ENCODE results near the gene CDC42. TPM values are rescaled to one million over a fixed set of nuclear protein-coding genes. Genes with fewer than 3 reads are reported as not detected.
A peak's percentile ranks its signal among the peaks of the same experiment; 100 is the strongest.

CDC42 gene
- total and polyA plus RNA-seq, 9 of the 15 experiments (the other 6 are each of a cell fraction or from before 2014, with no cell fraction given) = 186 to 398 (median 325) TPM

GRCh38 chr1:22115286-22115685 is 62.8 kb downstream of the CDC42 start:
- Histone ChIP-seq H3K36me3 (ENCODE audit: control insufficient read depth, insufficient read depth, low read length) (peaks cover 37% of the 10 kb centered on the region; the same call in 2 of the 3 replicates), H3K27me3 (ENCODE audit: control insufficient read depth in 2 of 2, insufficient read depth in 2 of 2, low read length in 2 of 2) (no peaks in the 10 kb centered on the region), H3K4me1 (replicated peaks in 1 of 2; ENCODE audit: control insufficient read depth in 2 of 2, insufficient read depth in 2 of 2, low read length in 2 of 2) (peaks cover 0 to 32% of the 10 kb centered on the region in 2 experiments; a peak in 2 of 5 replicates), H3K79me2 (ENCODE audit: control insufficient read depth, insufficient read depth, low read length) (no peaks in the 10 kb centered on the region), H3K4me3 (no peak overlapping the region), H3K27ac (ENCODE audit: extremely low read depth, low read depth, low read length) (peak overlapping the region; percentile 8; the same call in 1 of the 3 replicates), H3K9ac (ENCODE audit: insufficient read depth in 1 of 2, low read depth in 2 of 2, low read length in 2 of 2) (peak overlapping the region in 1 of 2 experiments; percentile 72; a peak in 2 of 4 replicates), H4K20me1 (replicated peaks; ENCODE audit: control insufficient read depth, insufficient read depth, low read length) (peaks cover 28% of the 10 kb centered on the region), H3K9me1 (ENCODE audit: control insufficient read depth, insufficient read depth, low read length) (peaks cover 10% of the 10 kb centered on the region), H3K9me3 (replicated peaks; ENCODE audit: control insufficient read depth, insufficient read depth, low read depth, low read length) (no peaks in the 10 kb centered on the region), H3K4me2 (ENCODE audit: insufficient read depth, low read length) (no peak overlapping the region), H2AFZ (ENCODE audit: low read depth, low read length) (no peak overlapping the region)
- ATAC-seq (no peak; the same call in 2 of the 3 replicates), DNase-seq (ENCODE audit: extremely low read depth in 1 of 4, low spot score in 3 of 4) (no peak), FAIRE-seq (no peak)
- BruUV-seq (replicated peaks) = no TSS peak
- TF ChIP-seq YY1 (IDR thresholded peaks at IDR 0.05; ENCODE audit: borderline replicate concordance in 1 of 3, control insufficient read depth in 1 of 3, extremely low read depth in 1 of 3, insufficient read depth in 3 of 3, insufficient read length in 1 of 3, insufficient replicate concordance in 2 of 3, low read depth in 1 of 3, low read length in 2 of 3) = no peak
- TF ChIP-seq TRIM28 (IDR thresholded peaks at IDR 0.05) = no peak
- TF ChIP-seq ZNF316 (IDR thresholded peaks at IDR 0.05) = no peak
- no peak for TF ChIP-seq NR1H2 (CRISPR knock-in tag; IDR thresholded peaks at IDR 0.05)
- TF ChIP-seq MYNN (IDR thresholded peaks at IDR 0.05) = no peak
- TF ChIP-seq MYNN (CRISPR knock-in tag; IDR thresholded peaks at IDR 0.05) = no peak
- TF ChIP-seq ZFPM2 (CRISPR knock-in tag; IDR thresholded peaks at IDR 0.05) = no peak
- TF ChIP-seq MLLT1 (IDR thresholded peaks at IDR 0.05) = no peak
- TF ChIP-seq MBD1 (CRISPR knock-in tag; IDR thresholded peaks at IDR 0.05) = no peak
- TF ChIP-seq PTRF (tag; IDR thresholded peaks at IDR 0.05) = no peak
- TF ChIP-seq RREB1 (CRISPR knock-in tag; IDR thresholded peaks at IDR 0.05) = no peak
- WGBS (ENCODE audit: insufficient coverage, low coverage, missing lambda C conversion rate) = 81% methylated on average over 6 of the region's 6 CpGs
- ChIA-PET POLR2A (interaction anchor here (0.6 to 2.4 kb wide), 3 partner anchors 15 to 316 kb away, joined by 3 to 6 read pairs (median 5); no protein-coding TSS in a partner anchor), CTCF (ENCODE audit: low intra/inter-chr PET ratio) (no interaction called here)
- intact Hi-C loops (cut with micrococcal nuclease) (no loop called here), in situ Hi-C loops (cut with MboI) (no loop called here)
